ENCODE data around the gene FRRS1L.

Gene FRRS1L

DNA sequence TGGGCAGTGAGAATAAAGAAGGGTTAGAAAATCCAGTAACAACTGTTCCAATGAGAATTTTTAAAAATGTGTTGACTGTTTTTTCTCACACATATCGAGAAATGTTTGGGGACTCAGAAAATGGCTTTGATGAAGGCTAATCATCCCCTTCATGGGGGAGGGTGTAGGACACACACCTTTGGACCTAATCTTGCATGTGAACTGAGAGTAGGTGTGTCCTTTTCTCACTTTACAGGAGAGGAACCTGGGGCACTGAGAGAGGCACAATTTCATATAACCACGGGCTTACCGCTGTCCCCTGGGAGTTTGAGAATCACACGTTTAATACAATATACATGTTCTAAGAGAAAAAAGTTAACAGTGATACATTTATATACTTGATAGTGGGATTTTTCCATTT lies 17.3 kb downstream of the FRRS1L start:
- no peak overlapping the region for H3K4me2 ChIP-seq (ENCODE audit: low read depth, low read length)
- H3K9me3 ChIP-seq (replicated peaks; ENCODE audit: insufficient read depth, low read length): no peaks in the 10 kb centered on the region
- no peak overlapping the region for H3K27ac ChIP-seq (ENCODE audit: low read length)
- DNase-seq: no peak
- no peaks in the 10 kb centered on the region for H3K9me2 ChIP-seq (replicated peaks; ENCODE audit: insufficient read depth, low read length)
- TF ChIP-seq EZH2 (optimal IDR thresholded peaks at IDR 0.05; ENCODE audit: low read depth, low read length) (no peak), EZH2phosphoT487 (IDR thresholded peaks at IDR 0.05; ENCODE audit: low read length) (no peak)
- TF ChIP-seq, protein P1, sequence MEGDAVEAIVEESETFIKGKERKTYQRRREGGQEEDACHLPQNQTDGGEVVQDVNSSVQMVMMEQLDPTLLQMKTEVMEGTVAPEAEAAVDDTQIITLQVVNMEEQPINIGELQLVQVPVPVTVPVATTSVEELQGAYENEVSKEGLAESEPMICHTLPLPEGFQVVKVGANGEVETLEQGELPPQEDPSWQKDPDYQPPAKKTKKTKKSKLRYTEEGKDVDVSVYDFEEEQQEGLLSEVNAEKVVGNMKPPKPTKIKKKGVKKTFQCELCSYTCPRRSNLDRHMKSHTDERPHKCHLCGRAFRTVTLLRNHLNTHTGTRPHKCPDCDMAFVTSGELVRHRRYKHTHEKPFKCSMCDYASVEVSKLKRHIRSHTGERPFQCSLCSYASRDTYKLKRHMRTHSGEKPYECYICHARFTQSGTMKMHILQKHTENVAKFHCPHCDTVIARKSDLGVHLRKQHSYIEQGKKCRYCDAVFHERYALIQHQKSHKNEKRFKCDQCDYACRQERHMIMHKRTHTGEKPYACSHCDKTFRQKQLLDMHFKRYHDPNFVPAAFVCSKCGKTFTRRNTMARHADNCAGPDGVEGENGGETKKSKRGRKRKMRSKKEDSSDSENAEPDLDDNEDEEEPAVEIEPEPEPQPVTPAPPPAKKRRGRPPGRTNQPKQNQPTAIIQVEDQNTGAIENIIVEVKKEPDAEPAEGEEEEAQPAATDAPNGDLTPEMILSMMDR (IDR thresholded peaks at IDR 0.05; ENCODE audit: low read length): no peak
- H4K20me1 ChIP-seq (ENCODE audit: insufficient read depth, low read length): no peaks in the 10 kb centered on the region
- no peak overlapping the region for H3K4me3 ChIP-seq (ENCODE audit: low read length)
- H3K9ac ChIP-seq (ENCODE audit: low read length): no peak overlapping the region
- H3K36me3 ChIP-seq (replicated peaks; ENCODE audit: insufficient read depth, low read length): no peaks in the 10 kb centered on the region
- no peaks in the 10 kb centered on the region for H3F3A ChIP-seq (ENCODE audit: insufficient read depth, low read length)
- no peaks in the 10 kb centered on the region for H3K4me1 ChIP-seq (ENCODE audit: low read length)
- H3K79me2 ChIP-seq (ENCODE audit: low read length): no peaks in the 10 kb centered on the region
- H2AFZ ChIP-seq (ENCODE audit: low read length): no peak overlapping the region
- no peaks in the 10 kb centered on the region for H3K27me3 ChIP-seq (replicated peaks; ENCODE audit: insufficient read depth, low read length)

DNA sequence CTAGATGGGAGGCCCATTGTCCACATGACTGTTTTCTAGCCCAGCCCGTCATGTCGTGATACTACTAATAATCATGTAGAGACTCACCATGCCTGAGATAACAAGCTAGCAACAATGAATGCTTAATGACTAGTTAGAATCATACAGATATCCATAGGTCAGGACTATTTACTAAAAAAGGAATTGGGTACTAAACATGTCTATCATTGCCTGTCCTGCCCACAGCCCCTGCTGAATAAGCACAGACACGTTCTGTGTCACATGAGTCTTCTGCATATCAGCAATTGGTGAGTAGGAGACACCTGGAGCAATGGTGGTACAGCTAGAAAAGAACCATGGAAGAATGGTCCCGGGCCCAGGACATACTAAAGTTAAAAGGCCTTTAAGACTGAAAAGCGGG lies 18.0 kb downstream of the FRRS1L start:
- Histone ChIP-seq H3K4me1 (ENCODE audit: low read length) (peaks cover 2% of the 10 kb centered on the region), H3K9me2 (replicated peaks; ENCODE audit: insufficient read depth, low read length) (no peaks in the 10 kb centered on the region), H3K4me3 (ENCODE audit: low read length) (no peak overlapping the region), H2AFZ (ENCODE audit: low read length) (no peak overlapping the region), H4K20me1 (ENCODE audit: insufficient read depth, low read length) (no peaks in the 10 kb centered on the region), H3F3A (ENCODE audit: insufficient read depth, low read length) (no peaks in the 10 kb centered on the region), H3K9me3 (replicated peaks; ENCODE audit: insufficient read depth, low read length) (no peaks in the 10 kb centered on the region), H3K27me3 (replicated peaks; ENCODE audit: insufficient read depth, low read length) (no peaks in the 10 kb centered on the region), H3K27ac (ENCODE audit: low read length) (no peak overlapping the region), H3K79me2 (ENCODE audit: low read length) (no peaks in the 10 kb centered on the region), H3K36me3 (replicated peaks; ENCODE audit: insufficient read depth, low read length) (no peaks in the 10 kb centered on the region), H3K9ac (ENCODE audit: low read length) (no peak overlapping the region), H3K4me2 (ENCODE audit: low read depth, low read length) (no peak overlapping the region)
- DNase-seq: no peak
- TF ChIP-seq EZH2phosphoT487 (IDR thresholded peaks at IDR 0.05; ENCODE audit: low read length): no peak
- TF ChIP-seq, protein P1 (IDR thresholded peaks at IDR 0.05; ENCODE audit: low read length): no peak
- TF ChIP-seq EZH2 (optimal IDR thresholded peaks at IDR 0.05; ENCODE audit: low read depth, low read length): no peak

DNA sequence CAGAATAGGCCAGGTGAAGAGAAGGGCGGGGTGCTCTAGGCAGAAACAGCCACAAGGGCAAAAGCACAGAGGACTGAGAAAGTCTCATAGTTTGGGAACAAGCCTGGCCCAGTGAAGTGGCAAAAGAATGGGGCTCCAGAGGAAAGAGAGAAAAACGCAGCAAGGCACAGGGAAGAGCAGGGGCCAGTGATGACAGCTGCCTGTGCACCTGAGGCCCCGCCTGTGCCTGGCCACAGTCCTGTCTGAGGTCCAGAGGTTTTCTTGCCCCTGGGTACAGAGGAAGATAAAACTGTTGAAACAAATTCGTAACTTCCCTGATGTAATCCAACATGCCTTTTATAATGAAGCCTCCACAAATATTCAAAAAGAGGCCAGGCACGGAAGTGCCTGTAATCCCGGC lies 22.0 kb downstream of the FRRS1L start:
- H3K27ac ChIP-seq (ENCODE audit: low read length): no peak overlapping the region
- no peak overlapping the region for H3K4me3 ChIP-seq (ENCODE audit: low read length)
- H3K79me2 ChIP-seq (ENCODE audit: low read length): no peaks in the 10 kb centered on the region
- no peaks in the 10 kb centered on the region for H3F3A ChIP-seq (ENCODE audit: insufficient read depth, low read length)
- no peaks in the 10 kb centered on the region for H3K27me3 ChIP-seq (replicated peaks; ENCODE audit: insufficient read depth, low read length)
- no peaks in the 10 kb centered on the region for H3K9me3 ChIP-seq (replicated peaks; ENCODE audit: insufficient read depth, low read length)
- H2AFZ ChIP-seq (ENCODE audit: low read length): no peak overlapping the region
- no peak overlapping the region for H3K9ac ChIP-seq (ENCODE audit: low read length)
- no peak for TF ChIP-seq EZH2phosphoT487 (IDR thresholded peaks at IDR 0.05; ENCODE audit: low read length)
- TF ChIP-seq, protein P1 (IDR thresholded peaks at IDR 0.05; ENCODE audit: low read length): no peak
- TF ChIP-seq EZH2 (optimal IDR thresholded peaks at IDR 0.05; ENCODE audit: low read depth, low read length): no peak
- peaks cover 7% of the 10 kb centered on the region for H3K4me1 ChIP-seq (ENCODE audit: low read length)
- no peak for DNase-seq
- no peaks in the 10 kb centered on the region for H4K20me1 ChIP-seq (ENCODE audit: insufficient read depth, low read length)
- no peaks in the 10 kb centered on the region for H3K36me3 ChIP-seq (replicated peaks; ENCODE audit: insufficient read depth, low read length)
- no peaks in the 10 kb centered on the region for H3K9me2 ChIP-seq (replicated peaks; ENCODE audit: insufficient read depth, low read length)
- H3K4me2 ChIP-seq (ENCODE audit: low read depth, low read length): no peak overlapping the region

All from MM.1S (cell line).